GM19467 (cell line): Measurements from ENCODE around the gene SENP6.
A peak's percentile ranks its signal among the peaks of the same experiment; 100 is the strongest.

Experiments
- ATAC-seq: cut with Tn5 transposase; IDR thresholded peaks from one replicate; pipeline ENCODE4 v1.9.1; 2021; ENCODE audit warnings: mild to moderate bottlenecking, moderate library complexity; ENCODE audit not compliant: unreplicated experiment

The SENP6 gene

DNA sequence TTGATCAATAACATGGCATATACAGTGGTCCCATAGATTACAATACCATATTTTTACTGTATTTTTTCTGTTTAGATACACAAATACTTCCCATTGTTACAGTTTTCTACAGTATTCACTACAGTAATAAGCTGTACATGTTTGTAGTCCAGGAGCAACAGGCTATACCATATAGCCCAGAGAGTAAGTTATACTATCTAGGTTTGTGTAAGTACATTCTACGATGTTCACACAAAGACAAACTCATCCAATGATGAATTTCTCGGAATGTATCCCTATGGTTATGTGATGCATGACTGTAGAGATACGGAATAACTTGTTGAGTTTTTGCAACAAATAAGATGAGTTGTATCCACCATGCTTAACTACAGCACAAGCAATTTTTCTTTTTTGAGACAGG is 143.7 kb downstream of the SENP6 start:
- no peak for ATAC-seq

DNA sequence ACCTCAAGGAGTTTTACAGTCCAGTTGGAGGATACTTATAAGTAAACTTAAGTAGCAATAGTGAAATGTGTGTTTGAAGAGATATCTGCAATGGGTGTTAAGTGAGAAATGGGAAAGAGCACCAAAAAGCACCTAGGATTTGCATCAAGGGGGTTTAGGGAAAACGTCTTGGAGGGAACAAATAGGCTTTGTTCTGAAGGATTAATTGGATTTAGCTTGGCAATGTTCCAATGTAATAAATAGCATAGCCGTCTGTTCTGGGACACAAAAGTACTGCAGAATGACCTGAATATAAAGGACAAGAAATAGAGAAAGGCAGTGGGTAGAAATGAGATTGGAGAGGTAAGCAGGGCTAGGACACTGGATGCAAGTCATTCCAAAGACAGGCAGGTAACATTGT is 144.5 kb downstream of the SENP6 start:
- ATAC-seq = no peak

DNA sequence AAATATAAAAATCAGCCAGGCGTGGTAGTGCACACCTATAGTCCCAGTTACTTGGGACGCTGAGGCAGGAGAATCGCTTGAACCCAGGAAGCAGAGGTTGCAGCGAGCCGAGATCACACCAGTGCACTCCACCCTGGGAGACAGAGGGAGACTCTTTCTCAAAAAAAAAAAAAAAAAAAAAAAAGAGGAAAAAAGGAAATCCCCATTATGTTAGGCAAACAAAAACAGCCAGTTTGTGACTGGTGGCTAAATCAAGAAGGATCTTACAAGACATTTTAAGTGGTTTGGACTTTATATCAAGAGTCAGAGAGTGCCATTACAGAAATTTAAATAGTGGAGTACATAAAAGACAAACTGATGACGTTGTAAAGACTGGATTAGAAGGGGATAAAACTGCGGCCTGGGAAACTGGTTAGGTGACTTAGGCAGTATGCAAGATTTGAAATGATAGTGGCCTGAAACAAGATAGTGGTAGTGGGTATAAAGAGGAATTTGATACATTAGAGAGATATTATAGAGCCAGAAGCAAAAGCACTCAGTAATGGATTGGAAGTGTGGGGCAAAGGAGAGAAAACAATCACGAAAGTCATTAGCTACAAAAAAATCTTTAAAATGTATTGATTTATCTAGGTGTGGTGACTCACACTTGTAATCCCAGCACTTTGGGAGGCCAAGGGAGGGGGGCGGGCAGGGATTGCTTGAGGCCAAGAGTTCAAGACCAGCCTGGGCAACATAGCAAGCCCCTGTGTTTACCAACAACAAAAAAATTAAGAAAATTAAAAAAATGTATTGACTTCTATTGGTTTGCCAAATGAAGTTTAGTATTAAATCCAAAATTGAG is 145.7 kb downstream of the SENP6 start:
- ATAC-seq = no peak

DNA sequence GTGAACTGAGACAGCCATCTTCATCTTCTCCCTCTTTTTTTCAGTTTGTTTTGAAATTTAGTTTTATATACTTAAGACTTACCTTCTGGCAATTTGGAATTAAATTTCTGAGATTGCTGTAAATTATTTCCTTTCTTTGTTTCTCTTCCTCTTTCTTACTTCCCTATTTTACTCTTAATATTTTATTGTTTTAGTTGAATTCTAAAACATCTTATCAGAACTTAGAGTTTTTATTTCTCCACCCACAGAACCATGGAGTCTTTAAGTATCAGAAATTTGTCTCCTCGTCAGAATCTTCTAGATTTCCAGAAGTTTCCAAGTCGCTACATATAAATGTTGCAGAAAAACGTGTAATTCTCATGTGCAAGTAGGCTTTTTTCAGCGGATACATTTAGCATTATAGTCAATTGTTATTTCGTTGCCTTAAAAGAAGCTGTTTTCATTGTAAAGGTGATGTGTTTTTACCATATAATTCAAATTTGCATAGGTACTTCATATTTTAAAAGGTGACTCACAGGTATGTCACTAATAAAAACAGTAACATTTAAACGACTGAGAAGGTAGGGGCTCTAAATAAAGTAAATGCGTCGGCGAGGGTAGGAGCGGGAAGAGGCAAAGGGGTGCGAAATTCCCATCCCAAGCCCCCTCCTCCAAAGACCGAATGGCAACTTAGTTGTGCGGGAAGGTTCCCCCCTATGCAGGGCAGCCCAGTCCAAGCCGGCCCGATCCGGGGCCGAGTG is 146.5 kb downstream of the SENP6 start:
- ATAC-seq = no peak

DNA sequence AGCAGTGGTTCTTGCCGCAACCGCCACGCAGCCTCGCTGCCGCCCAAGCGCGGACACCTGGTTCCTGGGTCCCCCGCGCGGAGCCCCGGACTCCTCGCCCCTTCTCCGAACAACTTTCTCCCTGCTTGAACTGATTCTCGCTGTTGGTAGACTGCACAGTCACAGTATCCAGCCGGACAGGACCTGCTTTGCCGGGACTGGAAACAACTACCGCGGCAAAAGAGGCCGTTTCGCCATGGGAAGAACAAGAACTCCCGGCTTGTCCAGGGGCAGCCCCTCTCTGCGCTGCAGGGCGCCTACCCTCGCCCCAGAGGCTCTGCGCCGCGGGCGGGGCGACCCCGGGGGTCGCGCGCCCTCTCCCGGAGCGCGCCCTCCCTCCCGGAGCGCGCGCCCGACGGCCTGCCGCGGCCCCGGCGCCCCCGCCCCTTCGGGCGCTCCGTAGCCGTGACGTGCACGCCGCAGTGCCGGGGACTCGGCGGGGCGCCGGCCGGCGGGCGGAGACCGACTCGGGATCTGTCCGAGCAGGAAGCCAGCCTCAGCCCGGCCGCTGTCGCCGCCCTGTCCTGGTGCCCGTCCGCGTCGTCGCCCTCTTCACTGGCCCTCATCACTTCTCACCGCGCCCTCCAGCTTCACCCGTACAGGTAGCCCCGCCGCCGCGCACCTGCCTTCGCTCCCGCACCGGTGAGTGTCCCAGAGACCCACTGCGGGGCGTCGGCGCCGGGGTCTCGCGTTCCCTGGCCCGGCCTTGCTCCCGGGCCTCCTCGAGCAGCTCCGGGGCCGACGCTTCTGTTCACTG is 147.3 kb downstream of the SENP6 start, which contains the start of gene MYO6:
Gene MYO6 (plus strand): TSS at position 497 of the 796 bp plus-strand sequence. CDS start 68,309 bp downstream, outside the sequence.
- ATAC-seq = peak; percentile 75

DNA sequence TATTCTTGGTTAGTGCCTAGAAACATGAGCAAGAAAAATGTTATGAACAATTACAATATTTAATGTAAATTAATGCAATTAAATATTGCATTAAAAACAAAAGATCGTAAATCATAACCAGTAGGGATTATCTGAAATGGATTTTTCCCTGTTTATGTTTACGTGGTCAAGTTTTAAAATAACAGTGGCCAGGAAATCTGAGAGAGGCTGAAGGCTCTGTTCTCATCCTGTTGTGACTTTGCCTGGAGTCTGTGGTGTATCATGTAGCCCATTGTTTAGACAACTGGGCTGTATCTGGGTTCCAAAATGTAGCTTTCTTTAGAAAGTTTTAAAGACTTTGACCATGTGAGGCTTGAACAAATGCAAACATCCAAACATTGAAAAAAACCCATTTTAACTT is 149.8 kb downstream of the SENP6 start:
- no peak for ATAC-seq

DNA sequence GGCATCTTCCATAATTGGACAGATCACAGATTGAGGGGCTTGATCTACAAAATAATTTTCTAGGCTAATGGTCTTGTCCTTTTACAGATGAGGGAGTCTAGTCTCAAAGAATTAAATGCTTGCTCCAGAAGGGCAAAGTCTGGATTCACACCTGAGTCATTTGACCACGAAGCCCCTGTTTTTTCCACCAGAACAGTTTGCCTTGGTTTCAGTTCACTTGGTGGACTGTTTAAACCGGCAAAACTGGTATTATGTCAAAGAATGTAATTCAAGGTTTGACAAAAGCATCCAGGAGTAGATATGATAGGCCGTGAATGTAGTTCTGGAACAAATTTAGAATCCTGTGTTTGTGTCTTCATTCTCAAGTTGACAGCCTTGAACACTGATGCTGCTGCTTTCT is 150.7 kb downstream of the SENP6 start:
- ATAC-seq = no peak

DNA sequence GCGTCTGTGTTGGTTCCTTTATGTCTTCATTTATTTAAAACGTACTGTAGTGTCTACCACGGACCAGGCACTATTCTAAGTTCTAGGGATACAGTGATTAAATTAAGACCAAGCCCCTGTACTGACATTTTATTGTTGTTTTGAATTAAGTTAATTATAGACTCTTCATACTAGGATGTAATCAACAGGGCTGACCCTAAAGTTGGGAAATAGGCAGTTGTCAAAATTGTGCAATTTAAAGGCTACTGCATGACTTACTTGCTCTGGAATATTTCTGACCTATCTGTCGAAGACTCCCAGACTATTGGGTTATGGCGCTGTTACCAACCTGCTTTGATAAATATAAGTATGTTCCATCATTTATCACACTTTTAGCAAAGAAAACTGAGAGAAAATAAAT is 154.0 kb downstream of the SENP6 start:
- ATAC-seq = no peak

DNA sequence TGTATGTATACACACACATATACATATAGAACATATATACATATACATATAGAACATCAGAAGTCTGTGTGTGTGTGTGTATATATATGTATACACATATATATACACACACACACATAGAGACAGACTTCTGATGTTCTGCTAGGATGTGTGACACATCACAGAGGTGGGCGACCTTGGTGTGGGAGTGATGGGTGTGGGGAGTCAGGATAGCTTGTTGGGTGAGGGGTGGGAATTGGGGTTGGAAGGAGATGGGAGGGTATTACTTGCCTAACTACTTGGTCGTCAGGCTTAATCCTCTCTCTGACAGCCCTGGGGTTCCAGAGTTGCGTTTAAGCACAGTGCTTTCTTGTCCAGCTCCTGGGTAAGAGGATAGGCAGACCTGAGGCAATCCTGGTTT is 155.6 kb downstream of the SENP6 start:
- no peak for ATAC-seq

DNA sequence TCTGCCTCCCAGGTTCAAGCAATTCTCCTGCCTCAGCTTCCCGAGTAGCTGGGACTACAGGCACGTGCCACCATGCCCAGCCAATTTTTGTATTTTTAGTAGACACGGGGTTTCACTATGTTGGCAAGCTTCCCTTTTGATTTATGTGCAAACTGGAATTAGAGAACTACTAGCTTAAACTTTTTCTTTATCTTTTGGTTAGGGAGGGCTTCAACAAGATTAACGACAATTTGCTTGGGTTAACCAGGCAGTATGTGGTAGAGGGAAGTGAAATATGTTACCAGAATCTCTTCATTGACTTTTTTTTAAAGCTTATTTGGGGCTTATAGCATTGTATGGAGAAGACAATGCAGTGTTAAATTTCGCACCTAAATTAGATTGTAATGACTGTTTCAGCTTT is 156.4 kb downstream of the SENP6 start:
- no peak for ATAC-seq

DNA sequence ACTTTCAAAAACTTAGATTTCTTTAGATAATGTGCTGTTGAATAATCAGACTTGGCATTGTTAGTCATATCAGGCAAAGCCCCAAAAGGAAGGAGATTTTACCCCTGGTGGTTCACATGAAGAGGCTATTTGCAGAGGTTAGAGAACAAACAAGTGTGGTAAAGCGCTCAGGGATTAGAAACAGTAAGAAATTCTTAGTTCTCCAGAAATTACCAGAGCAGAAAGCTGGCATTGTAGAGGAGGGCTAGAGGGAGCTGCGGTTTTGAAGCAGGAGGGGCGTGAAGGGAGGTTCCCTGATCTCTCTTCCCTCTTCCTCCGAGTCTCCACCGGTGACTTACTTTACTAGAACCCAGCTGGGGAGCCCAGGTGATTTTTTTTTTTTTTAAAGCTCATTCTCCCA is 157.5 kb downstream of the SENP6 start:
- ATAC-seq = no peak

DNA sequence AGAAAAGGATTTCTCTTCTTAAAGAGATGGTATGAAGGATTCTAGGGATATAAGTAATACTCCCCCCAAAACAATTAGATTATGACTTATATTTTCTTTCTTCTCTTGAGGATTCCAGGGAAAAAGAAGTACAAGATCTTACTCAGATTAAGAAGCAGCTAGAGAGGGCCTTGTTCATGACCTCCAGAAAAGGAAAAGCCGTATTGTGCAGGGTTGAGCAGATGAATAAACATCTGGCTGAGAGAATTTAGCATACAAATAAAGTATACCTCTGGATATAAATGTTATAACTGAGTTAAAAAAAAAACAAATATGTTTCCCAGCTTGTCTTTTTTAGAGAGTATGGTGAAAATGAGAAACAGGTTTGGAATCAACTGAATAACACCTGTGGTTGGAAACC is 158.6 kb downstream of the SENP6 start:
- ATAC-seq = no peak

DNA sequence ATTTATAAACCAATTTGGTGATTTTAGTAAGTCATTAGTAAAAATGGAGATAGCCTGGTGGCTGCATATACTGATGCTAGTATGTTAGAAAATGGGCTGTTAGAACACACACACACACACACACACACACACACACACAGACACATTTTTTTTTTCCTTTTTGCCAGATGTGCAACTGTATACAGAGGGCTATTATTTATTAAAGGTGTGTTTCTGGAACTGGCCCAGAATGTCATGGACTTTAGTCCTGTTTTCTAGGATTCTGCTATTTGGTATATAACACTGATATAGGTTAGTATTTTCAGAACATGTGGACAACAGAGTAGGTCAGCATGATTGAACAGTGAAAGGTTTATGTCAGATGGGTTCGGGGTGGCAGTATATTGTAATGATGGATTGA is 159.8 kb downstream of the SENP6 start:
- no peak for ATAC-seq

DNA sequence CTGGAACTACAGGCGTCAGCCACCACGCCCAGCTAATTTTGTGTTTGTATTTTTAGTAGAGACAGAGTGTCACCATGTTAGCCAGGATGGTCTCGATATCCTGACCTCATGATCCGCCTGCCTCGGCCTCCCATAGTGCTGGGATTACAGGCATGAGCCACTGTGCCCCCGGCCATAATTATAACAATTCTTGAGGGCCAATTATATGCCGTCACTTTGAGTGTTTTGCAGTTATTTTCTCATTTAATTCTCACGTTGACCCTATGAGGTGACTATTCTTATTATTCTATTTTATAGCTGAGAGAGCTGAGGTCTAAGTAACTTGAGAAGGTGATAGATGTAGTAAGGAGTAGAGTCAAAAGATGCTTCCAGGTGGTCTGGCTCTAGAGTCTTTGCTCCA is 160.4 kb downstream of the SENP6 start:
- ATAC-seq = no peak

DNA sequence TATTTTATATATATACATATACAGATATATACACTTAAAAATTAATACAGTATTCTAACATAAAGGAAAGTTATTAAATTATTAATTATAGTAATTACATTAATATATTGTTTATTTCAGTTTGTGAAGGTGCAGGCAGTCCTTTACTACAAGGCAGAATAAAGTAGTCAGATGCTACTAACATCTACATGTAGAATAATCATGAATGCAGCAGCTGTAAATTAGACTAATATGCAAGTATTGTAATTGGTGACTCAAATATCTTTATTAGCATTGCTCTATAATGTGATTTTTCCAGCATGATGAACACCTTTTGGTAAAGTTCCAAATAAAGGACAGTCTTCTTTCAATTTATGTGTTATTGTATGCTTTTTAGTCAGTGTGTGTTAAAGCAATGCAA is 164.7 kb downstream of the SENP6 start:
- no peak for ATAC-seq
